Effector memory CD8-positive, alpha-beta T cell (primary cell): ENCODE results near the gene COL5A2.

Experiments
- ATAC-seq: fragments of 150-1000 bp; cut with Tn5 transposase; replicated peaks from 2 replicates; pipeline ENCODE4 v1.10.0; 2021; ENCODE audit warnings: mild to moderate bottlenecking, moderate library complexity
- DNase-seq, 3 experiments: peaks; one replicate each; pipeline ENCODE4 v3.0.0; 2021
- H3K27ac Mint-ChIP-seq, 2 donors: one replicate each; pipeline ENCODE4 v1.8.0; 2022; ENCODE audit warnings: mild to moderate bottlenecking in 2 of 2, mixed read lengths in 2 of 2, moderate library complexity in 2 of 2
- H3K27me3 Mint-ChIP-seq, 2 donors: one replicate each; pipeline ENCODE4 v1.8.0; 2022; ENCODE audit warnings: mixed read lengths in 2 of 2
- H3K36me3 Mint-ChIP-seq: one replicate; pipeline ENCODE4 v1.8.0; 2022; ENCODE audit warnings: mild to moderate bottlenecking, moderate library complexity, mixed read lengths; ENCODE audit not compliant: insufficient read depth
- H3K4me1 Mint-ChIP-seq, 2 donors: one replicate each; pipeline ENCODE4 v1.8.0; 2022; ENCODE audit warnings: low read depth in 2 of 2, mixed read lengths in 2 of 2
- H3K4me3 Mint-ChIP-seq, 2 donors: one replicate each; pipeline ENCODE4 v1.8.0; 2022; ENCODE audit warnings: mild to moderate bottlenecking in 2 of 2, mixed read lengths in 2 of 2, moderate library complexity in 2 of 2
- H3K9me3 Mint-ChIP-seq, 2 donors: one replicate each; pipeline ENCODE4 v1.8.0; 2022; ENCODE audit warnings: mixed read lengths in 2 of 2

COL5A2 gene

DNA sequence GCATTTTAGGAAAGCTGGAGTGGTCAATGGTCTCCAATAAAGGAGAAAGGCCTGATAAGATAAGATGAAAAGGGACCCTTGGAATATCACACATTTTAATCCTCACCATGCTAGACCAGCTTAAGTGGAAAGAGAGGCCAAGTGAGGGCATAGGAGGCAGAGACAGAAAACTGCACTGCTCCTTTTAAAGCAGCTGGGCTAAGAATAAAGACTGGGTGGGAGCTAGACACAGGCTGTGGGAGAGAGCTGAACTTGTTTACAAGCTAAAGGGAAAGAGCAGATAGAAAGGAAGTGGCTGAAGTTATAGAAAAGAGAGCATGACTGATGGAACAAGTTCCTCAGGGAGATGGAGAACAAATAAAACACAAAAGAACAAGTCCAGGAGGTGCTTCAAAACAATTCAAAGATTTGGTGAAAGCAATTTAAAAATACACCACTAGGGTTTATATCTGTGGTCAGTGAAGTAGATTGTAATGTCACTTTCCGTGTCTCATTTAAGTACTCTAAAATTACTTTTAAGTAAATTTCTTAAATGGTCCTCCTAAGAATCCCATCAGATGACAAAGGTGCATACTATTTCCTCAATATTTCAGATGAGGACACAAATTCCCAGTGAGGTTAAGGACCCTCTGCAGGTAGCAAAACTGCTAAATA is 7.5 kb downstream of the COL5A2 start:
- Mint-ChIP-seq H3K27ac (no peak overlapping the region), H3K27me3 (no peaks in the 10 kb centered on the region), H3K9me3 (no peaks in the 10 kb centered on the region), H3K4me3 (no peak overlapping the region), H3K4me1 (no peaks in the 10 kb centered on the region), H3K36me3 (no peaks in the 10 kb centered on the region)
- ATAC-seq (no peak), DNase-seq (no peak)

- Mint-ChIP-seq H3K9me3 (no peaks in the 10 kb centered on the region), H3K4me3 (no peak overlapping the region), H3K27ac (no peak overlapping the region), H3K4me1 (no peaks in the 10 kb centered on the region), H3K36me3 (no peaks in the 10 kb centered on the region), H3K27me3 (no peaks in the 10 kb centered on the region)
- DNase-seq = no peak
- no peak for ATAC-seq
These were observed 10.6 kb downstream of the COL5A2 start for GRCh38 chr2:189168856-189169499.

GRCh38 chr2:189165656-189166380 is 13.7 kb downstream of the COL5A2 start:
- H3K27me3 Mint-ChIP-seq = no peaks in the 10 kb centered on the region
- H3K4me3 Mint-ChIP-seq = no peak overlapping the region
- H3K36me3 Mint-ChIP-seq = no peaks in the 10 kb centered on the region
- ATAC-seq (no peak), DNase-seq (no peak)
- no peaks in the 10 kb centered on the region for H3K9me3 Mint-ChIP-seq
- H3K4me1 Mint-ChIP-seq = no peaks in the 10 kb centered on the region
- H3K27ac Mint-ChIP-seq = no peak overlapping the region

GRCh38 chr2:189164746-189165145 is 14.8 kb downstream of the COL5A2 start:
- DNase-seq = no peak
- ATAC-seq = no peak
- no peak overlapping the region for H3K4me3 Mint-ChIP-seq
- H3K9me3 Mint-ChIP-seq = no peaks in the 10 kb centered on the region
- H3K27me3 Mint-ChIP-seq = no peaks in the 10 kb centered on the region
- no peaks in the 10 kb centered on the region for H3K4me1 Mint-ChIP-seq
- H3K27ac Mint-ChIP-seq = no peak overlapping the region
- no peaks in the 10 kb centered on the region for H3K36me3 Mint-ChIP-seq

GRCh38 chr2:189163889-189164288 is 15.7 kb downstream of the COL5A2 start:
- H3K36me3 Mint-ChIP-seq = no peaks in the 10 kb centered on the region
- ATAC-seq (no peak), DNase-seq (no peak)
- no peaks in the 10 kb centered on the region for H3K9me3 Mint-ChIP-seq
- H3K4me3 Mint-ChIP-seq = no peak overlapping the region
- H3K4me1 Mint-ChIP-seq = no peaks in the 10 kb centered on the region
- H3K27me3 Mint-ChIP-seq = no peaks in the 10 kb centered on the region
- H3K27ac Mint-ChIP-seq = no peak overlapping the region

DNA sequence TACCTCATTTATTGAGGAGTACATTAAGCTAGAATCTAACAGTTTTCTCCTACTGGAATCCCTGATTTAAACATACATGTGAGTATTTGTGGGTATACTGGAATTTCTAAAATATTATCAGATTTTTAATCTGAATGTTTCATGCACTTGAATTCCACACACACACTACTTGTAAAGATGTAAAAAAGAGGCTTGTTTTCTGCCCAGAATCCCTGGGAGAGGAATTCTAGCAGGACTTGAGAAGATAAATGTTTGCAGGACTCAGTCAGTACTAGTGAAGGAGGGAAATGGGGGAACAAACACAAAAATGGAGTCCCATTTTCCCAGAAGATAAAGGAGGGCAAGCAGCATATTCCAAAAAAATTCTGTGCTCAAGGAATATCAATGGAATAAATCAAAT is 17.0 kb downstream of the COL5A2 start:
- Mint-ChIP-seq H3K4me3 (no peak overlapping the region), H3K36me3 (no peaks in the 10 kb centered on the region), H3K4me1 (no peaks in the 10 kb centered on the region), H3K9me3 (no peaks in the 10 kb centered on the region), H3K27ac (no peak overlapping the region), H3K27me3 (no peaks in the 10 kb centered on the region)
- ATAC-seq (no peak), DNase-seq (no peak)

GRCh38 chr2:189161894-189162293 is 17.7 kb downstream of the COL5A2 start:
- no peak for ATAC-seq
- H3K9me3 Mint-ChIP-seq = no peaks in the 10 kb centered on the region

DNA sequence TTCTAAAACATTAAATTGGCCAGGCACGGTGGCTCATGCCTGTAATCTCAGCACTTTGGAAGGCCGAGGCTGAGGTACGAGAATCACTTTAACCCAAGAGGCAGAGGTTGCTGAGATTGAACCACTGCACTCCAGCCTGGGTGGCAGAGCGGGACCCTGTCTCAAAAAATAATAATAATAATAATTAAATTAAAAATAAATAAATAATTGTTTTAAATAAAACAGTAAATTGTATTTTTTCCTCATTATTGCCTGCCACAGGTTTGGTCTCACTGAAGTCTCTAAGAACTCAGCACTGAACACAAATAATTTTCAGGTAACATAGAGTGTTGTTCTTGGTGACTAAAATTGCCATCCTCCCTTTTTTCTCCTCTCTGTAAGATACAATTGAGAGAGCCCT is 19.8 kb downstream of the COL5A2 start:
- no peak for ATAC-seq
- no peak for DNase-seq
- no peak overlapping the region for H3K27ac Mint-ChIP-seq
- no peaks in the 10 kb centered on the region for H3K9me3 Mint-ChIP-seq
- no peaks in the 10 kb centered on the region for H3K27me3 Mint-ChIP-seq
- no peaks in the 10 kb centered on the region for H3K4me1 Mint-ChIP-seq
- no peaks in the 10 kb centered on the region for H3K36me3 Mint-ChIP-seq
- no peak overlapping the region for H3K4me3 Mint-ChIP-seq

More at GRCh38 chr2:189161894-189162293, 17.7 kb downstream of the COL5A2 start:
- H3K27me3 Mint-ChIP-seq = no peaks in the 10 kb centered on the region
- H3K27ac Mint-ChIP-seq = no peak overlapping the region
- DNase-seq = no peak
- H3K4me1 Mint-ChIP-seq = no peaks in the 10 kb centered on the region
- H3K4me3 Mint-ChIP-seq = no peak overlapping the region
- H3K36me3 Mint-ChIP-seq = no peaks in the 10 kb centered on the region

DNA sequence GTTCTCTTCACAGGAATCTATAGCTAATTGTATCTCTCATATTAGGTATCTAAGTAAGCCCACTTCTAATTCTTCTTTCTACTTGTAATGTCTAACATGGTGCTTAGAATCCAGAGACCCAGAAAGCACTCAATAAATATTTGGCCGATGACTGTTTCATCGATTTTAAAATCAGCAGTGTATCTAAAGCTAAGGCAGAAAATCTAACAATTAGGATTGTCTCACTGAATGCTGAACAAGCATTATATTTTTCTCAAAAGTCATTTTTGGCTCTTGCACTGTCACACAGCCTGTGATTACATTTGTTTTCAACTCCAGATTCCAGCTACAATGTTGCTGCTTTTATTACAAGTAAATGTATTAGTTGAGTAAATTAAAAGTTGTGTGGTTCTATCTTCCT is 20.3 kb downstream of the COL5A2 start:
- H3K9me3 Mint-ChIP-seq = no peaks in the 10 kb centered on the region
- H3K27ac Mint-ChIP-seq = no peak overlapping the region
- no peaks in the 10 kb centered on the region for H3K36me3 Mint-ChIP-seq
- no peaks in the 10 kb centered on the region for H3K27me3 Mint-ChIP-seq
- ATAC-seq (no peak), DNase-seq (no peak)
- H3K4me1 Mint-ChIP-seq = no peaks in the 10 kb centered on the region
- no peak overlapping the region for H3K4me3 Mint-ChIP-seq

GRCh38 chr2:189157939-189158338 is 21.6 kb downstream of the COL5A2 start:
- H3K4me3 Mint-ChIP-seq = no peak overlapping the region
- DNase-seq (no peak), ATAC-seq (no peak)
- H3K4me1 Mint-ChIP-seq = no peaks in the 10 kb centered on the region
- H3K27ac Mint-ChIP-seq = no peak overlapping the region
- H3K27me3 Mint-ChIP-seq = no peaks in the 10 kb centered on the region
- H3K36me3 Mint-ChIP-seq = no peaks in the 10 kb centered on the region
- no peaks in the 10 kb centered on the region for H3K9me3 Mint-ChIP-seq

DNA sequence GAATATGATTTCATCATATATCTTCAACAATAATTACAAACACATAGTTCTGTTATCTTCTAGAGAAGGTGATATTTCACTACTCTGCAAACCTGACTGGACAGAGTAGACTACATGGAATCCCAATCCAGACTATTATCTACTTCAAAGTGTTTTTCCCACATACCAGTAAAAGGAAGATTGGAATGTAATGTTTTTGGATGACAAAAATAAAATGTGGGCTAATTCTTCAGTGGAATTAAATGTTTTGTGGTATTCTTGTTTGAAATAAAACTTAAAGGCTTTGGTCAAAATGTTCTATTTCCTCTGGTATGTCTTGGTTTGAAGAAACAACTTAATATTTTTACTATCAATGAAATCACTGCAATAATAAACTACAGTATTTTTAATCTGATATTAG is 22.1 kb downstream of the COL5A2 start:
- ATAC-seq (no peak), DNase-seq (no peak)
- Mint-ChIP-seq H3K27me3 (no peaks in the 10 kb centered on the region), H3K4me3 (no peak overlapping the region), H3K4me1 (no peaks in the 10 kb centered on the region), H3K27ac (no peak overlapping the region), H3K36me3 (no peaks in the 10 kb centered on the region), H3K9me3 (no peaks in the 10 kb centered on the region)

- Mint-ChIP-seq H3K4me3 (no peak overlapping the region), H3K27ac (no peak overlapping the region), H3K27me3 (no peaks in the 10 kb centered on the region), H3K4me1 (no peaks in the 10 kb centered on the region), H3K9me3 (no peaks in the 10 kb centered on the region), H3K36me3 (no peaks in the 10 kb centered on the region)
- ATAC-seq (no peak), DNase-seq (no peak)
These were observed 23.8 kb downstream of the COL5A2 start for GRCh38 chr2:189155795-189156194.

DNA sequence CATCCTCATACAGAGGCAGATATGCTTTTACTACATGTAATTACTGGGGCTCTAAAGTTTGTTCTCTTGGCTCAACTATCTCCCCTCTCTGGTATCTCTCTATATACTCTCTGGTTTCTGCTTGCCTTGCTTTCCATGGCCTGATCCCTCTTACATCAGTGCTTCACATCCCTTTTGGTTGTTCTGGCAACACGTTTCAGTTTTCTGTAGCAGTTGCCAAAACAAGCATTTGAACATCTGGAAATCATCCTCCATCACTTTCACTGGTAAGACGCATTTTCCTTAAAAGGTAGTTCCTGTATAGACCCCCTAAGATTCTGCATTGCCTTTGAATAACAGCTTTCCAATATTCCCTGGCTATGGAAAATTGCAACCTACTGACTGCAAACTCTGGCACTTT is 25.9 kb downstream of the COL5A2 start:
- H3K27ac Mint-ChIP-seq = no peak overlapping the region
- H3K27me3 Mint-ChIP-seq = no peaks in the 10 kb centered on the region
- H3K4me1 Mint-ChIP-seq = no peaks in the 10 kb centered on the region
- H3K36me3 Mint-ChIP-seq = no peaks in the 10 kb centered on the region
- no peak overlapping the region for H3K4me3 Mint-ChIP-seq
- no peaks in the 10 kb centered on the region for H3K9me3 Mint-ChIP-seq
- ATAC-seq (no peak), DNase-seq (no peak)

- Mint-ChIP-seq H3K36me3 (no peaks in the 10 kb centered on the region), H3K27me3 (no peaks in the 10 kb centered on the region), H3K4me1 (no peaks in the 10 kb centered on the region), H3K4me3 (no peak overlapping the region), H3K9me3 (peaks cover 0 to 3% of the 10 kb centered on the region in 2 donors), H3K27ac (no peak overlapping the region)
- DNase-seq (no peak), ATAC-seq (no peak)
These were observed 27.1 kb downstream of the COL5A2 start for GRCh38 chr2:189152483-189152882.
